Right lobe of liver (tissue), 4 donors: ENCODE data around the gene MAPKAPK3.

Source experiments
- CTCF ChIP-seq, 4 donors: fragments of 200-600 bp in 3 of 4; fragments of 450-650 bp in 1 of 4; IDR thresholded peaks; one replicate each; pipeline versions ENCODE4 v1.5.1 to v1.8.0; 2016 to 2022; ENCODE audit warnings: antibody characterized with exemption in 4 of 4, mild to moderate bottlenecking in 2 of 4
- POLR2A ChIP-seq: fragments of 450-650 bp; IDR thresholded peaks from one replicate; pipeline ENCODE4 v1.6.1; 2017; ENCODE audit warnings: antibody characterized with exemption, mild to moderate bottlenecking
- donor health status: DM: no; HTN: no; CAD: no.
- donor health status: DM: no; HTN: no; CAD: no.
- donor health status: DM: no; HTN: yes; CAD: no.

GRCh38 chr3:50658416-50658815, 41.5 kb downstream of the MAPKAPK3 start:
- TF ChIP-seq POLR2A (no peak), CTCF (IDR thresholded peaks at IDR 0.05) (no peak)
